ENCODE measurements around the gene NRG3.

DNA sequence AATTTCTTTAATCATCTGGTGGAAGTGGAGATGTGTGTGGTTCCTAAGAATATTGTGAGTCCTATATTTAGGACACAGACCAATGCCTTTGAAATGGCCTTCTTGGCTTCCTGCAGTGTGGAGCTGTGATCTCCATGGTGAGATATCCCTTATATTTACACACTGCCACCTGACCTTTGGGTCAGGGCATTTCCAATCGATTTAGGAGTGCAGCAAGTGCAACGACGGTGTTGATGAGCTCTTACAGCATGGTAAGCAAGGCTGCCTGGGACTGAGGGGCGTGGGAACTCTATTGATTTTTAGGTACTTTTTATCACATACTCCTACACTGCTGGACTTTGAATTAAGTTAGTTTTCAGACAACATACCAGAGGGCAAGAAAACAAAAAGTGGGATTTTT, 146.0 kb downstream of the NRG3 start:
- TF ChIP-seq, protein P1, sequence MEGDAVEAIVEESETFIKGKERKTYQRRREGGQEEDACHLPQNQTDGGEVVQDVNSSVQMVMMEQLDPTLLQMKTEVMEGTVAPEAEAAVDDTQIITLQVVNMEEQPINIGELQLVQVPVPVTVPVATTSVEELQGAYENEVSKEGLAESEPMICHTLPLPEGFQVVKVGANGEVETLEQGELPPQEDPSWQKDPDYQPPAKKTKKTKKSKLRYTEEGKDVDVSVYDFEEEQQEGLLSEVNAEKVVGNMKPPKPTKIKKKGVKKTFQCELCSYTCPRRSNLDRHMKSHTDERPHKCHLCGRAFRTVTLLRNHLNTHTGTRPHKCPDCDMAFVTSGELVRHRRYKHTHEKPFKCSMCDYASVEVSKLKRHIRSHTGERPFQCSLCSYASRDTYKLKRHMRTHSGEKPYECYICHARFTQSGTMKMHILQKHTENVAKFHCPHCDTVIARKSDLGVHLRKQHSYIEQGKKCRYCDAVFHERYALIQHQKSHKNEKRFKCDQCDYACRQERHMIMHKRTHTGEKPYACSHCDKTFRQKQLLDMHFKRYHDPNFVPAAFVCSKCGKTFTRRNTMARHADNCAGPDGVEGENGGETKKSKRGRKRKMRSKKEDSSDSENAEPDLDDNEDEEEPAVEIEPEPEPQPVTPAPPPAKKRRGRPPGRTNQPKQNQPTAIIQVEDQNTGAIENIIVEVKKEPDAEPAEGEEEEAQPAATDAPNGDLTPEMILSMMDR (IDR thresholded peaks at IDR 0.05), result no peak
- no peak for TF ChIP-seq POLR2A (IDR thresholded peaks at IDR 0.05)
- TF ChIP-seq EP300 (IDR thresholded peaks at IDR 0.05), result no peak
- TF ChIP-seq POLR2AphosphoS5 (IDR thresholded peaks at IDR 0.05), result no peak

Measured in gastroesophageal sphincter (tissue), 3 donors.